GM23248 (cell line): ENCODE results near the gene GCSAM. TPM values are rescaled to one million over a fixed set of nuclear protein-coding genes. Genes with fewer than 3 reads are reported as not detected.

ENCODE experiments used
- DNase-seq: peaks from one replicate; pipeline ENCODE4 v3.0.0-alpha.2; 2015
- H2AFZ ChIP-seq: fragments of 200-600 bp; sonication (generic); 2 replicates; pipeline ENCODE4 v1.6.1; 2016; ENCODE audit warnings: antibody characterized with exemption
- H3F3A ChIP-seq: fragments of 200-600 bp; sonication (generic); 2 replicates; pipeline ENCODE4 v1.6.1; 2016; ENCODE audit warnings: mild to moderate bottlenecking, antibody characterized with exemption, mixed run types; ENCODE audit not compliant: insufficient read depth
- H3K27ac ChIP-seq: fragments of 200-600 bp; sonication (generic); 2 replicates; pipeline ENCODE4 v1.5.1; 2016; ENCODE audit warnings: mild to moderate bottlenecking
- H3K27me3 ChIP-seq: fragments of 200-600 bp; sonication (generic); replicated peaks from 2 replicates; pipeline ENCODE4 v1.6.1; 2016; ENCODE audit warnings: mild to moderate bottlenecking; ENCODE audit not compliant: insufficient read depth
- H3K36me3 ChIP-seq: fragments of 200-600 bp; sonication (generic); 2 replicates; pipeline ENCODE4 v1.6.1; 2016; ENCODE audit warnings: low read depth, mild to moderate bottlenecking
- H3K4me1 ChIP-seq: fragments of 200-600 bp; sonication (generic); 2 replicates; pipeline ENCODE4 v1.6.1; 2016; ENCODE audit warnings: mild to moderate bottlenecking; ENCODE audit not compliant: insufficient read depth
- H3K4me2 ChIP-seq: fragments of 200-600 bp; sonication (generic); one replicate; pipeline ENCODE4 v1.6.1; 2016; ENCODE audit warnings: mild to moderate bottlenecking; ENCODE audit not compliant: unreplicated experiment
- H3K4me3 ChIP-seq: fragments of 200-600 bp; sonication (generic); 2 replicates; pipeline ENCODE4 v1.5.1; 2016; ENCODE audit warnings: mild to moderate bottlenecking
- H3K79me2 ChIP-seq: fragments of 200-600 bp; sonication (generic); 2 replicates; pipeline ENCODE4 v1.6.1; 2016; ENCODE audit warnings: mild to moderate bottlenecking; ENCODE audit not compliant: insufficient read depth
- H3K9ac ChIP-seq: fragments of 200-600 bp; sonication (generic); 2 replicates; pipeline ENCODE4 v1.6.1; 2016; ENCODE audit warnings: mild to moderate bottlenecking
- H3K9me2 ChIP-seq: fragments of 200-600 bp; sonication (generic); 2 replicates; pipeline ENCODE4 v1.6.1; 2016; ENCODE audit warnings: mixed run types, mild to moderate bottlenecking, moderate library complexity; ENCODE audit not compliant: insufficient read depth
- H3K9me3 ChIP-seq: fragments of 200-600 bp; sonication (generic); one replicate; pipeline ENCODE4 v1.6.1; 2017; ENCODE audit warnings: low read depth
- H4K20me1 ChIP-seq: fragments of 200-600 bp; sonication (generic); 2 replicates; pipeline ENCODE4 v1.6.0; 2016; ENCODE audit not compliant: insufficient read depth
- EZH2 ChIP-seq: fragments of 200-600 bp; sonication (generic); IDR thresholded peaks from 2 replicates; pipeline ENCODE4 v1.6.1; 2018; ENCODE audit warnings: antibody characterized with exemption, mild to moderate bottlenecking; ENCODE audit not compliant: insufficient read depth, poor library complexity, severe bottlenecking
- EZH2phosphoT487 ChIP-seq: fragments of 200-600 bp; sonication (generic); IDR thresholded peaks from 2 replicates; pipeline ENCODE4 v1.6.1; 2018; ENCODE audit warnings: antibody characterized with exemption, moderate library complexity, mild to moderate bottlenecking, low read depth; ENCODE audit not compliant: insufficient read depth
- WGBS, 2 experiments: methylation state at CpG; one replicate each; pipeline ENCODE4 v1.1.6; 2015 to 2017; ENCODE audit warnings: low lambda C conversion rate in 2 of 2, low coverage in 1 of 2; ENCODE audit errors: missing lambda C conversion rate in 2 of 2; 5-methylcytosine and 5-hydroxymethylcytosine counted together
- in situ Hi-C: fragments of 300-500 bp; cut with MboI; formaldehyde crosslinking; loops from 2 replicates; pipeline ENCODE4 v1.15.0; 2020
- polyA plus RNA-seq: library from polyadenylated mRNA; unstranded; fragments of >200 nt; fragmentation: Nextera tagmentation; extraction: Ambion mirVana; gene quantifications from 2 replicates; pipeline ENCODE4 v1.2.1, GENCODE V29; 2016
- total RNA-seq: library from RNA; depleted of rRNA; stranded (reverse); fragments of >200 nt; shearing (Covaris generic); gene quantifications from 2 replicates; pipeline ENCODE4 v1.2.3, GENCODE V29; 2014

Gene GCSAM
- total and polyA plus RNA-seq, 2 experiments from 2014 or later: 0.20 TPM; not detected in 1

GRCh38 chr3:112136046-112136445 is 3.0 kb upstream of the GCSAM start:
- 52 to 59% methylated on average over 1 of the region's 1 CpG for WGBS, 2 experiments
- no peak for DNase-seq
- in situ Hi-C loops: loop anchor here (25.0 kb wide), 1 partner anchor 376 kb away; no protein-coding TSS in a partner anchor

DNA sequence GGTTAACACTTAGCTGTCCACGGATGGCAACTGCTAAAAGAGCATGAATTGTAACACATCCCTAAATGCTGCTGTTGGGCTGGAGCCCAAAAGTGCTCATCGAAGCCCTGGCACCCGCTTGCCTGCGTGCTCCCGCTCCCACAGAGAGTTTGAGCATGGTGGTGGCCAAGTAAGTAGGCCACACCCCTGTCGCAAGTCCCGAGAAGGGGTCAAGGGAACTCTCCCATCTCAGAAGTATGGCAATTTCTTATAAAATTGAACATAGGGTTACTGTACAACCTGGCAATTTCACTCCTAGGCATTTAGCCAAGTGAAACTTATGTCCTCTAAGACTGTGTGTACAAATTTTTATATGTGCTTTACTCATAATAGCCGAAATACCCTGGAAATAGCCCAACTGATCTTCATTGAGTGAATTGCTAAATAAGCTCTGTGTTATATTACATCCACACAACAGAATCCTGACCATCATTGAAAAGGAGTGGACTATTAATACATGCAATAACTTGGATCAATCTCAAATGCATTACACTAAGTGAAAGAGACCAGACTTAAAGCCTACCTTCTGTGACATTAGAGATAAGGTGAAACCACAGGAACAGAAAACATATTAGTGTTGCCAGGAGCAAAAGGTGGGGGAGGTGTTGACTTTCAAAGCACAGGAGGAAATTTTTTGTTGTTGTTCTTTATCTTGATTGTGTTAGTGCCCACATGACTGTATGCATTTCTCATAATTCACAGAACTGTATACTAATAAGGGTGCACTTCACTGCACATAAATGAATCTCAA is 1.5 kb upstream of the GCSAM start:
- Histone ChIP-seq H3K79me2 (no peaks in the 10 kb centered on the region), H3K4me2 (no peak overlapping the region), H3K36me3 (no peaks in the 10 kb centered on the region), H4K20me1 (no peaks in the 10 kb centered on the region), H3K4me3 (no peak overlapping the region), H3K4me1 (peaks cover 1% of the 10 kb centered on the region; the same call in 1 of the 2 replicates), H3K27ac (no peak overlapping the region), H3K27me3 (no peaks in the 10 kb centered on the region; the same call in 1 of the 2 replicates), H3F3A (no peaks in the 10 kb centered on the region), H3K9me2 (no peaks in the 10 kb centered on the region), H3K9me3 (no peaks in the 10 kb centered on the region), H2AFZ (no peak overlapping the region), H3K9ac (no peak overlapping the region)
- WGBS, 2 experiments: 77 to 80% methylated on average over 8 of the region's 8 CpGs
- in situ Hi-C loops: loop anchor here (25.0 kb wide), 1 partner anchor 378 kb away; no protein-coding TSS in a partner anchor
- no peak for DNase-seq
- TF ChIP-seq EZH2: no peak
- TF ChIP-seq EZH2phosphoT487: no peak

More at GRCh38 chr3:112136046-112136445, 3.0 kb upstream of the GCSAM start:
- H3K79me2 ChIP-seq: no peaks in the 10 kb centered on the region
- no peak overlapping the region for H3K4me2 ChIP-seq
- no peaks in the 10 kb centered on the region for H3F3A ChIP-seq
- H4K20me1 ChIP-seq: no peaks in the 10 kb centered on the region
- TF ChIP-seq EZH2 (no peak), EZH2phosphoT487 (no peak)
- H3K36me3 ChIP-seq: no peaks in the 10 kb centered on the region
- H3K27me3 ChIP-seq: no peaks in the 10 kb centered on the region; the same call in 1 of the 2 replicates
- H3K9ac ChIP-seq: no peak overlapping the region
- no peak overlapping the region for H3K4me3 ChIP-seq
- H3K4me1 ChIP-seq: no peaks in the 10 kb centered on the region
- H3K27ac ChIP-seq: no peak overlapping the region
- no peaks in the 10 kb centered on the region for H3K9me3 ChIP-seq
- no peaks in the 10 kb centered on the region for H3K9me2 ChIP-seq
- H2AFZ ChIP-seq: no peak overlapping the region

DNA sequence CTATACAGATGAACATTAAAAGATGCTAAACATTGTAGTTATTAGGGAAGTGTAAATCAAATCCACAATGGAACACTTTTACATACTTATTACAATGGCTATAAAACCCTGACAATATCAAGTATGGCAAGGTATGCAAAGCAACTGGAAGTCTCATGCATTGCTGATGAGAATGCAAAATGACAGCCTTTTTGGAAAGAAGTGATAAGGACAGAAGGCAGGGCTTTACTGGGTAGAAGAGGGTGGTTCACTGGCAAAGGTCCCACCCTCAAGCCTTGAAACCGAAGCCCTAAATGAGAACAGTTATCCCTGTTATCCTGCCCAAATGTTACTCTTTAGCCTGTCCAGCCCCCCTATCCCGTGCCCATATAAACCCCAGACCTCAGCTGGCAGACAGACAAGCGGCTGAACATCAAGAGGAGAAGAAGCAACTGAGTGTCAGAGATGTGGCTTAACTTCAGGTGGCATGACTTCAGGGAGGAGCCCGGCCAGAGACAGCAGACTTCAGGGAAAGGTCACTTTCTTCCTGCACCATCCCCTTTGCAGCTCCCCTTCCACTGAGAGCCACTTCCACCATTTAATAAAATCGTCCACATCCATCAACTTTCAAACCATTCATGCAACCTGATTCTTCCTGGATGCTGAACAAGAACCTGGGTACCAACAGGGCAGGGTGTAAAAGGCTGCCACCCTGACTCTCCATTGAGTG is 732 bp upstream of the GCSAM start:
- Histone ChIP-seq H3F3A (no peaks in the 10 kb centered on the region), H3K27ac (no peak overlapping the region), H3K4me1 (peaks cover 8% of the 10 kb centered on the region; the same call in 1 of the 2 replicates), H4K20me1 (no peaks in the 10 kb centered on the region), H3K9me3 (no peaks in the 10 kb centered on the region), H2AFZ (no peak overlapping the region), H3K9me2 (no peaks in the 10 kb centered on the region), H3K79me2 (no peaks in the 10 kb centered on the region), H3K4me3 (no peak overlapping the region), H3K4me2 (no peak overlapping the region), H3K36me3 (no peaks in the 10 kb centered on the region), H3K27me3 (no peaks in the 10 kb centered on the region), H3K9ac (no peak overlapping the region)
- TF ChIP-seq EZH2 (no peak), EZH2phosphoT487 (no peak)
- 41 to 58% methylated on average over 5 of the region's 5 CpGs for WGBS, 2 experiments
- no peak for DNase-seq
- in situ Hi-C loops: loop anchor here (25.0 kb wide), 1 partner anchor 379 kb away; no protein-coding TSS in a partner anchor

DNA sequence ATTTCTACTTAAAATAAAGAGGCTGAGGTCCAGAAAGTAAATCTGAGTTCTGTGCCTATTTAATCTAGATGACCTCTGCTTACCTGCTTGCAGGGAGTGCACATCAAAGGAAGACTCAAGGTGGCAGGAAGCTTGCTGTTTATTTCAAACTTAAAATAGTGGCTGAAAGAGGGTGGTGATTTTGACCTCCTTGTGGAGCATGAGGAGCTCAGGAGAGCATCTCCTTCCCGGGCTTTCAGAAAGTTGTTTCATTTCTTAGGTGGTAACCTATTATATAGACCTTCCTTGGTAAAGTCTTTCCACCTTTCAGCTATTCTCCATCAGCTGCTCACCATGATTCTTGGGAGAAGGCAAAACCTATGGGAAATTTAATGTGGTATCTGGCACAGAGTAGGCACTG is 494 bp downstream of the GCSAM start:
- TF ChIP-seq EZH2 (no peak), EZH2phosphoT487 (no peak)
- 95 to 100% methylated on average over 1 of the region's 1 CpG for WGBS, 2 experiments
- H3F3A ChIP-seq: no peaks in the 10 kb centered on the region
- H3K9me2 ChIP-seq: no peaks in the 10 kb centered on the region
- H3K9me3 ChIP-seq: no peaks in the 10 kb centered on the region
- H4K20me1 ChIP-seq: no peaks in the 10 kb centered on the region
- no peak for DNase-seq
- H3K36me3 ChIP-seq: no peaks in the 10 kb centered on the region
- H3K9ac ChIP-seq: no peak overlapping the region
- H3K27ac ChIP-seq: no peak overlapping the region
- no peaks in the 10 kb centered on the region for H3K27me3 ChIP-seq
- H3K79me2 ChIP-seq: no peaks in the 10 kb centered on the region
- H3K4me3 ChIP-seq: no peak overlapping the region
- no peak overlapping the region for H3K4me2 ChIP-seq
- in situ Hi-C loops: loop anchor here (25.0 kb wide), 1 partner anchor 380 kb away; no protein-coding TSS in a partner anchor
- peaks cover 8% of the 10 kb centered on the region; the same call in 1 of the 2 replicates for H3K4me1 ChIP-seq
- H2AFZ ChIP-seq: no peak overlapping the region
